Measurements from ENCODE around the gene AMBN. TPM values are rescaled to one million over a fixed set of nuclear protein-coding genes. Genes with fewer than 3 reads are reported as not detected.

Gene AMBN
- polyA plus RNA-seq, 1 donor, result not detected

Other genes with a start within 250 kb of the AMBN start
- not detected for gene SMR3A, start 231.5 kb upstream of the AMBN start, polyA plus RNA-seq (ENCODE audit: insufficient read length)
- gene SMR3B, start 209.1 kb upstream of the AMBN start, polyA plus RNA-seq (ENCODE audit: insufficient read length), result not detected
- gene OPRPN, start 194.3 kb upstream of the AMBN start, polyA plus RNA-seq (ENCODE audit: insufficient read length), result not detected
- not detected for gene MUC7, start 120.1 kb upstream of the AMBN start, polyA plus RNA-seq (ENCODE audit: insufficient read length)
- gene AMTN, start 73.7 kb upstream of the AMBN start, polyA plus RNA-seq (ENCODE audit: insufficient read length), result not detected
- gene ENAM, start 36.5 kb downstream of the AMBN start, polyA plus RNA-seq (ENCODE audit: insufficient read length), result 3.8 TPM
- 1.5 TPM for gene JCHAIN, start 74.3 kb downstream of the AMBN start, polyA plus RNA-seq (ENCODE audit: insufficient read length)
- 18.7 TPM for gene UTP3, start 96.3 kb downstream of the AMBN start, polyA plus RNA-seq (ENCODE audit: insufficient read length)
- gene RUFY3, start 129.7 kb downstream of the AMBN start, polyA plus RNA-seq (ENCODE audit: insufficient read length), result 89.7 TPM
- 181 TPM for gene GRSF1, start 247.6 kb downstream of the AMBN start, polyA plus RNA-seq (ENCODE audit: insufficient read length)